Breast epithelium (tissue), 4 donors: Measurements from ENCODE around the gene GPR142. TPM values are rescaled to one million over a fixed set of nuclear protein-coding genes. Genes with fewer than 3 reads are reported as not detected.

ENCODE experiments used
- DNase-seq, 2 donors: peaks; one replicate each; pipeline ENCODE4 v3.0.0-alpha.2; 2019; ENCODE audit warnings: low spot score in 2 of 2
- H3K27ac ChIP-seq, 2 donors: fragments of 200-600 bp; sonication (generic) in 1 of 2; one replicate each; pipeline ENCODE4 v1.5.1; 2016 to 2019; ENCODE audit warnings: mild to moderate bottlenecking in 1 of 2
- H3K27me3 ChIP-seq, 2 donors: fragments of 200-600 bp; sonication (generic) in 1 of 2; one replicate each; pipeline versions ENCODE4 v1.5.1 to v1.6.0; 2017 to 2019; ENCODE audit warnings: control low read depth in 1 of 2, mild to moderate bottlenecking in 1 of 2
- H3K36me3 ChIP-seq: fragments of 200-600 bp; one replicate; pipeline ENCODE4 v1.5.1; 2019
- H3K4me1 ChIP-seq, 2 donors: fragments of 200-600 bp; sonication (generic); one replicate each; pipeline ENCODE4 v1.5.1; 2016 to 2019; ENCODE audit warnings: control low read depth in 1 of 2
- H3K4me3 ChIP-seq, 3 donors: fragments of 200-600 bp; sonication (generic); 1 replicate in 2 of 3; 2 replicates in 1 of 3; pipeline ENCODE4 v1.5.1; 2016 to 2019; ENCODE audit warnings: mild to moderate bottlenecking in 3 of 3, moderate library complexity in 2 of 3
- H3K9me3 ChIP-seq, 2 donors: fragments of 200-600 bp; sonication (generic) in 1 of 2; one replicate each; pipeline ENCODE4 v1.5.1; 2016 to 2019; ENCODE audit warnings: control low read depth in 1 of 2
- POLR2A ChIP-seq: fragments of 450-650 bp; IDR thresholded peaks from one replicate; pipeline ENCODE4 v1.6.1; 2016; ENCODE audit warnings: antibody characterized with exemption, mild to moderate bottlenecking, moderate library complexity
- POLR2AphosphoS5 ChIP-seq, 3 donors: sonication (generic); formaldehyde crosslinking; IDR thresholded peaks; one replicate each; pipeline ENCODE4 v1.6.1; 2017; ENCODE audit warnings: antibody characterized with exemption in 3 of 3
- intact Hi-C: fragments of 100-400 bp; cut with DNase I; formaldehyde crosslinking; loops from one replicate; pipeline ENCODE4 v1.15.1; 2023; ENCODE audit warnings: low total_unique reads
- total RNA-seq, 3 donors: library from RNA; depleted of rRNA; stranded (reverse); fragments of >200 nt; gene quantifications; one replicate each; pipeline ENCODE4 v1.1.0, GENCODE V29; 2016
- TF ChIP-seq, protein P1 (sequence below), 3 donors: fragments of 450-650 bp; IDR thresholded peaks; one replicate each; pipeline ENCODE4 v1.5.1; 2016 to 2017; ENCODE audit warnings: antibody characterized with exemption in 3 of 3, mild to moderate bottlenecking in 3 of 3, moderate library complexity in 3 of 3

The GPR142 gene
- total RNA-seq, 3 donors from 2014 or later: not detected

DNA sequence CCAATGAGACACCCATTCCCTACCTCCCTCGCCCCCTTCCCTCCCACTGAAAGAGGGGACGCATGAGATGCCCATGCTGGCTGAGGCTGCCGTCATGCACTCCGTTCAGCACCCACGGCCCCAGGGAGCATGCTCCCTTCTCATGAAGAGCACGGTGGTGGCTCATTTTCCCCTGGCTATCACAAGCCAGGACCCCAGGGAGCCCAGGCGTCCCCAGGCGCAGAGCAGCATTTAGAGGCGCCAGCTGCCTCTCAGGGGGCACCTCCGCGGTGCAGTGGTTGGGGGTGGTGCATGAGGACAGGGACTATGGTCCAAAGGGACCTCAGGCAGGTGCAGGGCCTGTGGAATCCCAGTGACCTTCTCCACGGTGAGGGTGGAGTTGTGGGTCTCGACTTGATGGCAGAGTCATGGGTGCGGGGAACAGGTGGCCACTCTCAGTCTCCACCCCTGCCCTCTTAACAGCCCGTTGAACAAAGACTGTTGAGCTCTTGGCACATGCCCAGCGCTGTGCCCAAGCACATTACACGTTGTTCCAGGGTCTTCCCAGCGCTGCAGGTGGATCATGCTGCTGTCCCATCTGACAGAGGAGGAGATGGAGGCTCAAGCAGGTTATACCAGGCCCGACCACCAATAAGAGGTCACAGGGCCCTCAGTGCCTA is 27.6 kb upstream of the GPR142 start:
- intact Hi-C loops: no loop called here
- Histone ChIP-seq H3K36me3 (no peaks in the 10 kb centered on the region), H3K27me3 (peaks cover 0 to 36% of the 10 kb centered on the region in 2 donors), H3K9me3 (peaks cover 0 to 6% of the 10 kb centered on the region in 2 donors), H3K27ac (no peak overlapping the region), H3K4me1 (no peaks in the 10 kb centered on the region), H3K4me3 (no peak overlapping the region)
- DNase-seq: no peak
- no peak for TF ChIP-seq POLR2AphosphoS5 (IDR thresholded peaks at IDR 0.05)
- TF ChIP-seq, protein P1, sequence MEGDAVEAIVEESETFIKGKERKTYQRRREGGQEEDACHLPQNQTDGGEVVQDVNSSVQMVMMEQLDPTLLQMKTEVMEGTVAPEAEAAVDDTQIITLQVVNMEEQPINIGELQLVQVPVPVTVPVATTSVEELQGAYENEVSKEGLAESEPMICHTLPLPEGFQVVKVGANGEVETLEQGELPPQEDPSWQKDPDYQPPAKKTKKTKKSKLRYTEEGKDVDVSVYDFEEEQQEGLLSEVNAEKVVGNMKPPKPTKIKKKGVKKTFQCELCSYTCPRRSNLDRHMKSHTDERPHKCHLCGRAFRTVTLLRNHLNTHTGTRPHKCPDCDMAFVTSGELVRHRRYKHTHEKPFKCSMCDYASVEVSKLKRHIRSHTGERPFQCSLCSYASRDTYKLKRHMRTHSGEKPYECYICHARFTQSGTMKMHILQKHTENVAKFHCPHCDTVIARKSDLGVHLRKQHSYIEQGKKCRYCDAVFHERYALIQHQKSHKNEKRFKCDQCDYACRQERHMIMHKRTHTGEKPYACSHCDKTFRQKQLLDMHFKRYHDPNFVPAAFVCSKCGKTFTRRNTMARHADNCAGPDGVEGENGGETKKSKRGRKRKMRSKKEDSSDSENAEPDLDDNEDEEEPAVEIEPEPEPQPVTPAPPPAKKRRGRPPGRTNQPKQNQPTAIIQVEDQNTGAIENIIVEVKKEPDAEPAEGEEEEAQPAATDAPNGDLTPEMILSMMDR (IDR thresholded peaks at IDR 0.05): no peak
- TF ChIP-seq POLR2A: no peak

DNA sequence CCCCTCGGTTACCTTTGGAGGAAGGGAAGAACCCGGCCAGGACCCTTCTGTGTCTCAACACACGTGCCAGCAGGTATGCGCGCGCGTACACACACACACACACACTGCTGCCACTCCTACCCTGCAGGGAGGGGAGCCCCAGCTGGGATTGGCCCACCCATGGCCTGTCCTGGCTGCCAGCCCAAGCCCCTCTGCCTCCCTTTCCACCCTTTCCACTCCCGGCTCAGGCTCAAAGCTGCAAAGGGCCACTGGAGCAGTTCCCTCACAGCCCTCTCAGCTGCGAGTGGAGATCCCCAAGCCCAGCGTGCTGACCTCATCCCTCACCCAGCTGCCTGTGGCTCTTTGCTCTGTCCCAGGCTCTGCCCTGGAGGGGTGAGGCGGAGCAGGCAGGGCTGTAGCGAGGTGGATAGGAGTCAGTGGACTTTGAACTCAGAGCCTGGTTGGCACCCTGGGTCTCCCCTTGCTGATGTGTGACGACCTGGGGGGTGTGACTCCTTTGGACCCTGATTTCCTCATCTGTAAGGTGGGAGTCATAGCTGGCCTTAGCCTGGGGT is 26.8 kb upstream of the GPR142 start:
- Histone ChIP-seq H3K4me3 (no peak overlapping the region), H3K27me3 (peaks cover 0 to 41% of the 10 kb centered on the region in 2 donors), H3K4me1 (no peaks in the 10 kb centered on the region), H3K27ac (no peak overlapping the region), H3K9me3 (no peaks in the 10 kb centered on the region), H3K36me3 (no peaks in the 10 kb centered on the region)
- DNase-seq: no peak
- TF ChIP-seq POLR2AphosphoS5 (IDR thresholded peaks at IDR 0.05) (no peak), POLR2A (no peak)
- TF ChIP-seq, protein P1 (IDR thresholded peaks at IDR 0.05): no peak
- intact Hi-C loops: no loop called here

DNA sequence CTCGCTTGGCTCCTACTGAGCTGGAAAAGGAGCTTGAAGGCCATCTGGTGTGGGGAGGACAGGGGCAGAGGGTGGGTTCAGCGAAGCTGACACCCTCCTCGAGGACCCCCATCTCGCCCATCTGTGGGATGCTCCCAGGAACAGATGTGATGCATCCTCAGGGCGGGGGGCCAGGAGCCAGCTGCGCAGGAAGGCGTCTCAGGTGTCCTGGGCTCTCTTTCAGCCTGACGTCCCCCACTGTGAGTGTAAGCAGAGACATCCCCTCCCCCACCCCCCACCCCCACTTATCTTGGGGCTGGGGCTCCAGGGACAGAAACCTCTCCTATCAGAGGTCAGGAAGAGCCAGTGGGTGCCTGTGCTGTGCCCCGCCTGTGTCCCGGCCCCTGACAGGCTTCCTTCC is 25.1 kb upstream of the GPR142 start:
- no peak for TF ChIP-seq POLR2A
- TF ChIP-seq, protein P1 (IDR thresholded peaks at IDR 0.05): no peak
- TF ChIP-seq POLR2AphosphoS5 (IDR thresholded peaks at IDR 0.05): no peak
- H3K4me1 ChIP-seq: no peaks in the 10 kb centered on the region
- H3K4me3 ChIP-seq: no peak overlapping the region
- H3K36me3 ChIP-seq: no peaks in the 10 kb centered on the region
- H3K9me3 ChIP-seq: no peaks in the 10 kb centered on the region
- peaks cover 0 to 37% of the 10 kb centered on the region in 2 donors for H3K27me3 ChIP-seq
- intact Hi-C loops: no loop called here
- no peak overlapping the region for H3K27ac ChIP-seq
- no peak for DNase-seq

DNA sequence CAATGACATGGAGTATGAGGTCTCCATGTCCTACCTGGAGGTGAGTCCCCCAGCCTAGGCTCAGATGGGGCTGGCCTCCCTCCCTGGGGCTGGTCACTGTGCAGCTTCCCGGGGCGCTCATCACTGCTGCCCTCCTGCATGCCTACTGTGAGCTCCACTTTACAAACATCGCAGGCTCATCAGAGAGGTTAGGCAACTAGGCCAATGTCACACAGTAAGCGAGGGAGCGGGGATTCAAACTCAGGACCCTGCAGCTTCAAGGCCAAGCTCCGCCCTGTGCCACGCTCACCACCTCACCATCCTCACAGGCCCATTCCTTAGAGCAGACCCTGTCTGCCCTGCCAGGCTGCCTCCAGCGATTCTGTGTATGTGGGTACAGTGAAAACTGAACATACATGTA is 24.2 kb upstream of the GPR142 start:
- no peaks in the 10 kb centered on the region for H3K36me3 ChIP-seq
- H3K27ac ChIP-seq: no peak overlapping the region
- no peaks in the 10 kb centered on the region for H3K4me1 ChIP-seq
- intact Hi-C loops: no loop called here
- H3K27me3 ChIP-seq: peaks cover 0 to 28% of the 10 kb centered on the region in 2 donors
- no peaks in the 10 kb centered on the region for H3K9me3 ChIP-seq
- no peak for DNase-seq
- TF ChIP-seq POLR2A (no peak), POLR2AphosphoS5 (IDR thresholded peaks at IDR 0.05) (no peak)
- TF ChIP-seq, protein P1 (IDR thresholded peaks at IDR 0.05): no peak
- H3K4me3 ChIP-seq: no peak overlapping the region

DNA sequence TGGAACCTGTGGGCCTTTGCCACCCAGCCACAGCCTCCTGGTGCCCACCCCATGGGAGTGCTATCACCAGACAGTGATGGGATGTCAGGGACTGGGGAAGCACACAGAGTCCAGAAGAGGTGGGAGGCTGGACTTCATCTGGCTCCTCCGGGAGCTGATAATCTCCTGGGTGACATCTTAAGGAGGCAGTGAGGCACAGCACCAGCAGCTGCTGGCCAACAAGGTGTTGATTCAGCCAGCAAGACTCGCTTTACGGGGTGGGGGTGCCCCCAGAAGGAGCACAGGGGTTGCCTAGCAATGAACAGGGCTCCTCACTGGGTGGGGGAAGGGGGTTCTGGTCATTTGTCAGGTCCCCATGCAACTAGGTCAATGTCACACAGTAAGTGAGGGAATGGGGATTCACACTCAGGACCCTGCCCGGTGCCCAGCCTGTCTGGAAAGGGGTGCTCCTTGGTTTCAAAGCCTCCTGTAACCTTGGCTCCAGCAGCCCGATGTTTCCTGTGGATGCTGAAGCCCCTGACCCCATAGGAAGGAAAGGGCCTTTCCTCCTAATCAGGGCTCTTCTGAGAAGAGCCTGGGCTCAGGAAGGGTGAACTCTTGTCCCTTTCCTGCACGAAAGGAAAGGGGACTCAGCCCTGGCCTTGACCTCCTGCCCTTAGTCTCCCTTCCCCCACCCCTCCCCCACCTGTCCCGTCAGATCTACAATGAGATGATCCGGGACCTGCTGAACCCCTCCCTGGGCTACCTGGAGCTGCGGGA is 23.6 kb upstream of the GPR142 start:
- peaks cover 0 to 28% of the 10 kb centered on the region in 2 donors for H3K27me3 ChIP-seq

More for the DNA sequence above, 23.6 kb upstream of the GPR142 start:
- DNase-seq: no peak
- intact Hi-C loops: no loop called here
- H3K9me3 ChIP-seq: no peaks in the 10 kb centered on the region
- TF ChIP-seq POLR2AphosphoS5 (IDR thresholded peaks at IDR 0.05) (no peak), POLR2A (no peak)
- TF ChIP-seq, protein P1 (IDR thresholded peaks at IDR 0.05): no peak
- H3K4me3 ChIP-seq: no peak overlapping the region
- H3K27ac ChIP-seq: no peak overlapping the region
- no peaks in the 10 kb centered on the region for H3K4me1 ChIP-seq
- H3K36me3 ChIP-seq: no peaks in the 10 kb centered on the region
